GM23338 (cell line): ENCODE results near the gene MYO9A. TPM values are rescaled to one million over a fixed set of nuclear protein-coding genes. Genes with fewer than 3 reads are reported as not detected.

Source experiments
- ATAC-seq: fragments of 200-7000 bp; cut with Tn5 transposase; 3 replicates; pipeline ENCODE4 v1.9.1; 2020
- DNase-seq: peaks from one replicate; pipeline ENCODE4 v3.0.0-alpha.2; 2015; ENCODE audit warnings: low spot score
- H2AFZ ChIP-seq: fragments of 200-600 bp; sonication (generic); 2 replicates; pipeline ENCODE4 v1.8.0; 2016; ENCODE audit warnings: antibody characterized with exemption, mild to moderate bottlenecking, moderate library complexity
- H3F3A ChIP-seq: fragments of 200-600 bp; sonication (generic); replicated peaks from 2 replicates; pipeline ENCODE4 v1.8.0; 2017; ENCODE audit warnings: antibody characterized with exemption, mixed run types, low read depth
- H3K27ac ChIP-seq: fragments of 200-600 bp; sonication (generic); 2 replicates; pipeline ENCODE4 v1.6.1; 2016; ENCODE audit warnings: low read depth
- H3K27me3 ChIP-seq: fragments of 200-600 bp; sonication (generic); 2 replicates; pipeline ENCODE4 v1.8.0; 2016; ENCODE audit warnings: mild to moderate bottlenecking, mixed run types, moderate library complexity; ENCODE audit not compliant: insufficient read depth
- H3K36me3 ChIP-seq: fragments of 200-600 bp; sonication (generic); 2 replicates; pipeline ENCODE4 v1.8.0; 2016; ENCODE audit warnings: mild to moderate bottlenecking; ENCODE audit not compliant: insufficient read depth
- H3K4me1 ChIP-seq: fragments of 200-600 bp; sonication (generic); 2 replicates; pipeline ENCODE4 v1.8.0; 2016; ENCODE audit warnings: mild to moderate bottlenecking, moderate library complexity; ENCODE audit not compliant: insufficient read depth
- H3K4me2 ChIP-seq: fragments of 200-600 bp; sonication (generic); 2 replicates; pipeline ENCODE4 v1.7.1; 2017; ENCODE audit warnings: mixed run types
- H3K4me3 ChIP-seq: fragments of 200-600 bp; sonication (generic); 2 replicates; pipeline ENCODE4 v1.6.1; 2016; ENCODE audit warnings: mixed run types
- H3K79me2 ChIP-seq: fragments of 200-600 bp; sonication (generic); replicated peaks from 2 replicates; pipeline ENCODE4 v1.8.0; 2017; ENCODE audit warnings: mild to moderate bottlenecking; ENCODE audit not compliant: insufficient read depth
- H3K9me2 ChIP-seq: fragments of 200-600 bp; sonication (generic); 2 replicates; pipeline ENCODE4 v1.8.0; 2017; ENCODE audit not compliant: insufficient read depth
- H4K20me1 ChIP-seq: fragments of 200-600 bp; sonication (generic); replicated peaks from 2 replicates; pipeline ENCODE4 v1.8.0; 2017; ENCODE audit warnings: mild to moderate bottlenecking; ENCODE audit not compliant: insufficient read depth
- H3K27ac Mint-ChIP-seq: 2 replicates; pipeline ENCODE4 v1.8.0; 2020; ENCODE audit warnings: inconsistent platforms, mild to moderate bottlenecking, moderate library complexity, mixed read lengths
- H3K27me3 Mint-ChIP-seq: 3 replicates; pipeline ENCODE4 v1.8.0; 2022; ENCODE audit warnings: low read depth, mild to moderate bottlenecking, moderate library complexity, mixed read lengths, inconsistent platforms; ENCODE audit not compliant: insufficient read depth, poor library complexity
- H3K36me3 Mint-ChIP-seq: 3 replicates; pipeline ENCODE4 v1.8.0; 2021; ENCODE audit warnings: low read depth, mild to moderate bottlenecking, inconsistent platforms, moderate library complexity, mixed read lengths
- H3K4me1 Mint-ChIP-seq: 3 replicates; pipeline ENCODE4 v1.8.0; 2020; ENCODE audit warnings: mild to moderate bottlenecking, inconsistent platforms, mixed read lengths
- H3K4me3 Mint-ChIP-seq: 3 replicates; pipeline ENCODE4 v1.8.0; 2021; ENCODE audit warnings: moderate library complexity, mild to moderate bottlenecking, inconsistent platforms, mixed read lengths
- H3K9me3 Mint-ChIP-seq: 3 replicates; pipeline ENCODE4 v1.8.0; 2020; ENCODE audit warnings: moderate library complexity, mild to moderate bottlenecking, inconsistent platforms, mixed read lengths
- CREB1 ChIP-seq: fragments of 250-450 bp; sonication (Bioruptor Pico); IDR thresholded peaks from 2 replicates; pipeline ENCODE4 v1.5.0; 2020; ENCODE audit warnings: low read depth, mild to moderate bottlenecking, moderate library complexity
- ETS1 ChIP-seq: IDR thresholded peaks from 2 replicates; pipeline ENCODE4 v1.6.1; 2016; ENCODE audit warnings: antibody characterized with exemption
- EZH2 ChIP-seq: fragments of 200-600 bp; sonication (generic); IDR thresholded peaks from one replicate; pipeline ENCODE4 v1.8.0; 2017; ENCODE audit warnings: antibody characterized with exemption, mild to moderate bottlenecking, low read depth; ENCODE audit not compliant: unreplicated experiment
- EZH2phosphoT487 ChIP-seq: fragments of 200-600 bp; sonication (generic); IDR thresholded peaks from one replicate; pipeline ENCODE4 v1.8.1; 2018; ENCODE audit warnings: antibody characterized with exemption; ENCODE audit not compliant: unreplicated experiment
- JUNB ChIP-seq: IDR thresholded peaks from one replicate; pipeline ENCODE4 v1.6.1; 2016; ENCODE audit warnings: antibody characterized with exemption; ENCODE audit not compliant: unreplicated experiment
- NANOG ChIP-seq: IDR thresholded peaks from 2 replicates; pipeline ENCODE4 v1.6.1; 2016; ENCODE audit warnings: antibody characterized with exemption, borderline replicate concordance
- POLR2AphosphoS5 ChIP-seq: IDR thresholded peaks from 2 replicates; pipeline ENCODE4 v1.6.1; 2016; ENCODE audit warnings: antibody characterized with exemption, low read depth
- REST ChIP-seq: IDR thresholded peaks from one replicate; pipeline ENCODE4 v1.6.1; 2018; ENCODE audit warnings: antibody characterized with exemption; ENCODE audit not compliant: unreplicated experiment
- STAT1 ChIP-seq: IDR thresholded peaks from one replicate; pipeline ENCODE4 v1.6.1; 2016; ENCODE audit warnings: antibody characterized with exemption; ENCODE audit not compliant: unreplicated experiment
- ZNF114 ChIP-seq: fragments of 250-450 bp; sonication (Bioruptor Pico); IDR thresholded peaks from 2 replicates; pipeline ENCODE4 v1.5.0; 2020; ENCODE audit warnings: mild to moderate bottlenecking, moderate library complexity
- ZNF331 ChIP-seq: fragments of 250-450 bp; sonication (Bioruptor Pico); IDR thresholded peaks from 2 replicates; pipeline ENCODE4 v1.5.0; 2020; ENCODE audit warnings: low read depth, mild to moderate bottlenecking, moderate library complexity
- ZNF462 ChIP-seq: fragments of 250-450 bp; sonication (Bioruptor Pico); IDR thresholded peaks from 2 replicates; pipeline ENCODE4 v1.5.0; 2020; ENCODE audit warnings: mild to moderate bottlenecking, moderate library complexity
- polyA plus RNA-seq: library from polyadenylated mRNA; unstranded; fragments of >200 nt; fragmentation: Nextera tagmentation; extraction: Ambion mirVana; gene quantifications from 2 replicates; pipeline ENCODE4 v1.2.1, GENCODE V29; 2016
- total RNA-seq: library from RNA; depleted of rRNA; stranded (reverse); fragments of >200 nt; shearing (Covaris generic); gene quantifications from 2 replicates; pipeline ENCODE4 v1.2.3, GENCODE V29; 2014

The MYO9A gene
- total and polyA plus RNA-seq, 2 experiments from 2014 or later, result 11.6 to 32.8 TPM

GRCh38 chr15:71815301-71815700 is 302.6 kb downstream of the MYO9A start (continued):
- no peak for TF ChIP-seq REST
- TF ChIP-seq ZNF331, result no peak
- no peak for TF ChIP-seq CREB1 (CRISPR knock-in tag)
- TF ChIP-seq EZH2phosphoT487, result no peak
- TF ChIP-seq ETS1, result no peak
- TF ChIP-seq NANOG, result no peak
- no peak for TF ChIP-seq STAT1
- TF ChIP-seq ZNF114 (CRISPR knock-in tag), result no peak
- TF ChIP-seq EZH2, result no peak
- no peak for TF ChIP-seq JUNB

GRCh38 chr15:71813723-71814470 is 304.1 kb downstream of the MYO9A start:
- Histone ChIP-seq H3K4me3 (no peak overlapping the region), H4K20me1 (no peaks in the 10 kb centered on the region), H3K9me2 (no peaks in the 10 kb centered on the region), H3K79me2 (no peaks in the 10 kb centered on the region), H2AFZ (no peak overlapping the region), H3K36me3 (no peaks in the 10 kb centered on the region), H3K27ac (no peak overlapping the region), H3F3A (no peaks in the 10 kb centered on the region), H3K27me3 (no peaks in the 10 kb centered on the region), H3K4me1 (no peaks in the 10 kb centered on the region; the same call in 1 of the 2 replicates), H3K4me2 (no peak overlapping the region)
- Mint-ChIP-seq H3K36me3 (peaks cover 7% of the 10 kb centered on the region; the same call in 2 of the 3 replicates), H3K4me3 (no peak overlapping the region), H3K4me1 (peaks cover 3% of the 10 kb centered on the region; the same call in 1 of the 3 replicates), H3K27me3 (peaks cover 3% of the 10 kb centered on the region), H3K27ac (no peak overlapping the region), H3K9me3 (peaks cover 10% of the 10 kb centered on the region)
- ATAC-seq (no peak), DNase-seq (no peak)
- TF ChIP-seq JUNB (no peak), POLR2AphosphoS5 (no peak), EZH2 (no peak), ZNF114 (CRISPR knock-in tag) (no peak), ETS1 (no peak), ZNF462 (CRISPR knock-in tag) (no peak), ZNF331 (no peak), NANOG (no peak)
